RPMI7951 (cell line): ENCODE data around the gene NPBWR2. TPM values are rescaled to one million over a fixed set of nuclear protein-coding genes. Genes with fewer than 3 reads are reported as not detected.

ENCODE experiments used
- DNase-seq: peaks from one replicate; pipeline ENCODE4 v3.0.0-alpha.2; 2012; ENCODE audit warnings: low read depth
- total RNA-seq: library from RNA; depleted of rRNA; stranded (reverse); fragments of >200 nt; shearing (Covaris generic); gene quantifications from 2 replicates; pipeline ENCODE4 v1.2.3, GENCODE V29; 2014

Gene NPBWR2
- total RNA-seq, 1 experiment from 2014 or later, result not detected

DNA sequence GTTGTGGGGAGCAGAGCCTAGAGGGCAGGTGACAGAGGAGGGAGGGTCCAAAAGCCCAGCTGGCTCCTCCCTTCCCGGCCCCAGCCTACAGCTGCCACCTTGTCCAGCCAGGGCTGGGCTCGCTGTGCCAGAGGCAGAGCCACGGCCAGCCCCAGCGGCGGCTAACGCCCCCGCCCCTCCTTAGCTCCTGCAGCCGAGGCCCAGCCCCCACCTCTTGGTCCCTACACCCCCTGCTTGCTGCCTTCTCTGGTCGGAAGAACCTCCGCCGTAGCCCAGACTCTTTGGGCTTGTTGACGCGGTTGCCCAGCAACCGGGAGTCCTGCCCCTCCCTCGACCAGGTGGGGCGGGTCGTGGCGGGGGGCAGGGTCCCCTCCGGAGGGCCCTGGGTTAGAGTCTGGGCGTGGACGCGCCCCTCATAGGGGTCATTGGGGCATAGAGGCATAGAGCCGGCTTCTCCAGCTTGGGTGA lies 22.6 kb downstream of the NPBWR2 start:
- no peak for DNase-seq

DNA sequence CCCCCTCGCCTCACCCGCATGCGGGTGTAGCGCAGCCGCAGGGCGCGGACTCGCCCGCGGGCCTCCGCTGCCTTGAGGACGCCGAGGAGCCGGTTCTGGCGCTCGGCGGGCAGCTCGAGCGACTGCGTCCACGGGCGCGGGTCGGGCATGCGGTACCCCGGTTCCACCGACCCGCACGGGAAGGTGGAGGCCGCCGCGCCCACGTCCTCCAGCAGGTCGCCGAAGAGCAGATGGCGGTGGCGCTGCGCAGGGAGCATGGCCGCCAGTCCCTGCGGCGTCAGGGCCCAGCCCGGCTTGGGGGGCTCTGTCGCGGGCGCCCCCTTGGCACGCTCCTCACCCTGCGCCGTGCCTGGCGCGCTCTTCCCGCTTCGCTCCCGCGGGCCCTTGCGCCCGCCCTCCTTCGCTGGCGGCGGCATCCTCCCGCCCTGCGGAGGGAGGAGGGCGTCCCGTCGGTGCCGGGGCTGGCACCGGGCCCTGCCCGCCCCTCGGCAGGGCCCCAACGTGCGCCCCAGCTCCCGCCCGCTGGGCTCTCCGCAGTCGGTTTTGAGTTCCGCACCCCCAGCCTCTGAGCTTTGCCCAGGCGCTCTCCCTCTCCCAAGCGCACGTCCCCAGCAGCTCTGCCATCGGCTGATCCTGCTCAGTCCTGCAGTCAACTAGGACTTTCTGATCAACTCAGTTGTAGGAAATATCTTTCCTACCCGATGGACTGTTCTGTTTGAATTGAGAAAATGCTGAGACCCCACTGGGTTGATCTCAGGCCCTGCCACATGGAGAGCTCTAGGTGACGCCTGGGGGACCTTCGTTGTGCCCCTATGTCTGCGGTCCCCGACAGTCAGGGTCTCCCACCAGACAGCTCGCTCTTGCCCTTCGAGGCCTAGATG lies 23.3 kb downstream of the NPBWR2 start, which contains the start of gene LKAAEAR1:
LKAAEAR1 (minus strand) TSS at position 595 of the 881 bp plus-strand sequence; CDS start at position 416, 179 bp downstream.
- no peak for DNase-seq

DNA sequence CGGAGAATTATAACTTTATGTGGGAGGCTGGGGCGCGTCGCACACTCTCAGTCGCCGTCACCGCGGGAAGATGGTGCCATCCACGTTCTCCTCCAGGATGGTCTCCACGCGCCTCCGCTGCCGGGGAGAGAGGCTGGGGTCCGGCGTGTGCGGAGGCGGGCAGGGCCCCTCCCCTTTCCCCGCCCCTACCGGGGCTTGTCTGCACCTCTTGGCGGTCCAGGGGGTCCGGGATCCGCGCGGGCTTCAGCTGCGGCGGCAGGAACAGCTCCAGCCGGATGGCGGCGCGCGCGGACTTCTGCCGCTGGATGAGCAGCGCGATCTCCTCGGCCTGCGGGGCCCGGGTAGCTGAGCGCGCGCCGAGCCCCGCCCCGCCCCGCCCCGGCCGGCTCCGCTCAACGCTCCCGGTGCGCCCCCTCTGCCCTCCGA lies 24.0 kb downstream of the NPBWR2 start:
- DNase-seq, result peak; percentile 69

DNA sequence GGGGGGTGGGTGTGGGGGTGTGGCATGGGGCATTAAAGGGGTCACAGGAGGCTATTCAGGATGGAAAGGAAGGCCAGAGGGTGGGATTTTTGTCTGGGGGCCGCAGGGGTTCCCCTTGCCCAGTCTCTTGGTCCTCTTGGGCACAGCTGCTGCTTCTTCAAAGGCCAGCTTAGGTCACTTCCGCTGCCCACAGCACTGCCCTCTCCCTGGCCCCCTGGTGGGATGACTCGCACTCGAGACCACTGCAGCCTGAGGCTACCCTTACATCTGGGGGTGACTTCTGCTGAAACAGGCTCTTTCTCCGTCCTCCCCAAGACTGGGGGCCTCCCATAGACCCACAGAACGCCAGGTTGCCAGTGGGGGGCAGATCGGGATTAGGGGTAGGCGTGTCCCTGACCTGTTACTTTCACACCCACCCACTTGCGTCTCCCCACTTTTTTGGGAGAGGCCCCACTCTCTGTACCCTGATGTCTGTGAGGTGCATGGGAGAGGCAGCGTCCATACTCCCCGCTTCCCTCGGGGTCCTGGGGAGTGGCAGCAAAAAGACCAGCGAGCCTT lies 24.5 kb downstream of the NPBWR2 start:
- peak; percentile 27 for DNase-seq

DNA sequence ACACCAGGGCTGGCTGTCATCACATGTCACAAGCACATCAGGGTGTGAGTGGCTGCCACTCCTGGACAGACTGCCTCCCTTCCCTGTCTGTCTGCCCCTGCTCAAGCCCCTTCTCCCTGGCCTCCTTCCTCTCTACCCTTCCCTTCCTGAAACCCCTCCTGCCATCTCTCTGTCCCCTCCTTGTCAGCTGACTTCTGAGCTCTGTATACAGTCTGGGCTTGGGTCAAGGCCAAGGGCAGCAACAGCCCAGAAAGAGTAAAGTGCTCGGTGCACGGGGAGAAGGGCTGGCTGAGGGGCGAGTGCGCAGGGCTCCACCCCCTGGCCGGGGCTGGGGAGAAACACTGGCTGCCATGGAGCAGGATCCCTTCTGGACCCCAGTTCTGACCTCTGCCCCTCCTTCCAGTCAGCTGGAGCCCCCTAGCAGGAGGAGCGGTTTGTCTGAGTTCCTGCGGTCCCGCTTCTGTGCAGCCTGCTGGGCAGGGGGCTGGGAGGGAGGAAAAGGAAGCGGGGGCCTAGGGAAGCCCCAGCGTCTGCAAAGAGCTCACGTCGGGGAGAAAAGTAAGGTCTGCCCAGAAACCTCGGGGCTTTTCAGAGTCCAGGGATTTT lies 25.1 kb downstream of the NPBWR2 start:
- no peak for DNase-seq

DNA sequence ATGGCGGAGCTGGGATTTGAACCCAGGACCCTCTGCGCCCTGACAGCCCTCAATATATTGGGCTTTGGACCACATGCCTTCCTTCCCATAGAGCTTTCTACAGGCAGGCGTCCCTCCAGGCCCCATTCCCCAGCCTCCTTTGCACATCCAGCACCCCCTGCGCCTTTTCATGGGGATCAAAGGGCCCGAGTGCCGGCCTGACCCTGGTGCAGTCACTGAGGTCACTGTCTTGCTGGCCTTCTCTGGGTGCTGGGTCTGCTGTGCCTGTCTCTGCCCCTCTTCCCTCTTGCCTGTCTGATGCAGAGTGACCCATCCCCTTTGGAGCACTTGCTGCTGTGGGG lies 25.8 kb downstream of the NPBWR2 start:
- DNase-seq, result no peak

DNA sequence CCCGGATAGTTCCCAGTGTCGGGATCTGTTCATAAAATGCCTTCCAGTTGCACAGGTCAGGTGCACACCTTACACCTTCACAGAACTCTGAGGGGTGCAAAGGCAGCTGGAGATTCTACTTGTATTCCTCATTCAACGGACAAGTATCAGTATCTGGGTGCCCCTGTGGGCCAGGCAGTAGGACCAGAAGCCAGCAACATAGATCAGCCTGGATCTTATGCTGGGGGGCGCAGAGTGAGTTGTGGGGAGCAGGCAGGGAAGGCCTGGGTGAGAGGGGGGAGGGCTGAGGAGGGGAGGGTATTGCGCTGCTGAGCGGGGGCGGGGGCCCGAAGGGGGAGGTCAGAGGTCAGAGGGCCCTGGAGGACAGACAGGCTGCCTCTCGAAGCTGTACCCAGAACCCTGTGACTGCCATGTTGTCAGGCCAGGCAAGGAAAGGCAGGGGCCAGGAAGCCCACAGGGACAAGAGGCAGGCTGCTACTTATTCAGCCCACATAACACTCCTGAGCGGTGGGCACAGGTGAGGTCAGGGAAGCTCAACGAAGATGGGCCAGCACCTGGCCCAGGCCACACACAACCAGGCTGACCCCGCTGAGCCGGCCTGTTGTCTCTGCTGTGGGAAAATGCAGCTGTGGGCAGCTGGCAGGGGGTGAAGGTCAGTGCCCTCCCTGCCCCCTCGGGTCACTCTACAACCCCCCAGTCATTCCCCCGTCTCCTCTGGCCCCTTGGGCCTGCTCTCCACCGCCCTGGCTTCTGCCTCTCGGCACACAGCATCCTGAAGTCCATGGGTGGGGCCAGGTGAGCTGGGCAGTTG lies 26.3 kb downstream of the NPBWR2 start:
- no peak for DNase-seq

DNA sequence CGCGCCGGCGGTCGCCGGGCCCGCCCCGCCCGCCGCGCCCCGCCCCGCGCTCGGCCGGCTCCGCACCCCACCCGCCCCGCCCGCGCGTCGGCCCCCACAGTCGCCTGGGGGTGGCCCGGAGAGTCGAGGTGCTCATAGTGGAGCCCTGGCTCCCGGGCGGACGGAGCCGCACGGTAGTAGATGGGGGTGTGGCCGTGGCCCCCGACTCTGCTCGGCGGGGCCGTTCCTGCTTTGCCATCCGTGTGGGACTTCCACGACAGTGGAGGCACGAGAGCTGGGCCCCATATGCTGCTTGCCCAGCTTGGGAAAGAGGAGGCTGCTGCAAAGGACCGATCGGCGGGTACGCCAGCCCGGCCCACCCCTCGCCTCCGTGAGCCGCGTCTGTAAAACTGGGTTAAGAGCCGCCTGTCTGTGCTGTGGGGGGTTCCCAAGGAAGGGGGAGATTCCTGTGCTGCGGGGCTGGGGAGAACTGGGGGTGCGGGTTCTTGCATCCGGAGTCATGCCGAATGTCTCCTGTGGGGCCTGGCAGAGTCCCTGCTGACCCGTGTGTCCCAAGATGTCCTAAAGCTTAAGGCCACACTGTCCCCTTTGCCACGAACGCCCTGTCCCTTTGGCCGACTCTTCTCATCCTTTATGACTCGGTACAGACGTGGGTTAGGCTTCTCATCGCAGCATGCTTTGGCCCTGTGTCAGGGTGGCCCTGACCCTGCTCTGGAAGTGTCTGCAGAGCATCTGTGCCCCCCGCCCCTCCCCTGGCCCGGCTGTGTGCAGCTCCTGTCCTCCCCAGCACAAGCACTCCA lies 27.2 kb downstream of the NPBWR2 start, which contains the start of gene OPRL1:
OPRL1 (plus strand) TSS at position 70 of the 800 bp plus-strand sequence. CDS start 12,639 bp downstream, outside the sequence.
- no peak for DNase-seq

DNA sequence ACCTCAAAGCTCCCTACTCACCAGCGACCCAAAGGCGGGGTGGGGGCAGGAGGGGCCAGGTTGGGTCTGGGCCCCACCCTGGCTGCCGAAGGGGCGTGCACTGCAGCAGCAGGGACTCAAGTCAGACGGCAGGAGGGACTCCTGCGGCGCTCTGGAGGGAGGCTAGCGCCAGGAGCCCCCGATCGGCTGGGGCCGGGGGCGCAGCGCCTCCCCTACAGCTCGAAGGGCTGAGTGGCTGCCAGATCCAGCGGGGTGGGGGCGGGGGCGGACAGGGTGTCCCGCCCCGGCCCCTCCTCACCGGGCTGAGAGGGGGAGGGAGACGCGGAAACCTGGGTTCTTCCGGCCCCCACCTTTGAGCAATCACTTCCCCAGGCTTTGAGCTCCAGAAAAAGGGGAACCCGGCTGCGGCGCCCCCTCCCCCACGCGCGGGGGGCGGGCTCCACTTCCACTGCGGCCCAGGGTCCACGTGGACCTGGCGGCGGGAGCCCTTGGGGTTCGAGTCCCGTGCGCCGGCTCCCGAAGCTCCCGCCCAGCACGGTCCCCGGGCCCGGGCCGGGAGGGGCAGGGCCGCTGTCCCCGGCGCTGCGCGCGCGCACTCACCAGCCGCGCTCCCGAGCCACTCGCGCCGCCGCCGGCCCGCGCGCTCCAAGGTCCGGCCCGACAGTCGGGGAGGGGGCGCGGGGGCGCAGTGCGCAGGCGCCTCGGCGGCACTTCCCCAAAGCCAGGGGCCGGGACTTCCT lies 27.9 kb downstream of the NPBWR2 start, which contains the start of gene RGS19:
RGS19 (minus strand) TSS at position 246 of the 740 bp plus-strand sequence. CDS start 2,632 bp downstream, outside the sequence.
- DNase-seq, result peak; percentile 74

DNA sequence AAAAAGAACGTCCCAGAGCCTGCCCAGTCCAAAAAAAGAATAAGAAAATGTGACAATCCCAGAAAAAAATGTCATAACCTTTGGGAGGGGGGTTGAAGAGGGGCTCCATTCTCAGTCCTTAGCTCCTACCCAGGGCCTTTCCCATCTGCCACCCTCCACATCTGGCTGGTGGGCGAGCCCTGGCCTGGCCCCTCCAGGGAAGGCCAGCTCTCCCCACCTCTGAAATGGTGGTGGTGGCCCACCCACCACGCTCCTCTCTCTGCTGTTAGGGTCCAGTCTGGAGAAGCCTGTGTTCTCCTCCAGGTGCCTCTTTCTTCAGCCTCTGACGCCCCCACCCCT lies 28.5 kb downstream of the NPBWR2 start:
- DNase-seq, result no peak

DNA sequence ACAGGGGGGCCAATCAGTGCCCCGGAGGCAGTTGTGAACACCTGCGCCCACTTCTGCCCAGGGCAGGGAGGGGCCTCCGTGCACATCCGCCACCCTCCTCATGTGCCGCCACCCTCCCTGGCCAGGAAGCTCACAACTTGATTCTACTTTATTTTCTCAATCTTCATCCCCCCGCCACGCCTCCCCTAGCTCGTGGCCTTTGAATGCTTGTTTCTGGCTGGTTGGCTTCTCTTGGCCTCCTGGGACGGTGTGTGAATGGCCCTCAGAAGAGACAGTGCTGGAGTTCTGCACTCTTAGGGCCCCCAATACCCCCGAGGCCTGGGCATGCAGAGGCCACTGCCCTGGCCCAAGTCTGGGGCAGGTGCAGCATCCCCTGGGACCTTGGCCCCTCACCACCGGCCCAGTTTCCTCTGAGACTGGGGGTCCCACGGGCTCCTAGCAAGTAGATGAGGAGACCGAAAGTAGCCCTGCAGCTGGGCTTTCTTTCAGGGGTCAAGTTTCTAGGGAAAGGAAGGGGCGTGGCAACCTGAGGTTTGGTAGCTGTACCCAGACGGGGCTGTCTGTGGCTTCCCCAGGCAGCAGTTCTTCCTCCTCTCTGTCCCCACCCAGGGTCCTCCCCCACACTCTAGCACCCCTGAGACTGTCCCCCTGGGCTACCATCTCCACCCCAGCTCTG lies 29.4 kb downstream of the NPBWR2 start:
- DNase-seq, result no peak

DNA sequence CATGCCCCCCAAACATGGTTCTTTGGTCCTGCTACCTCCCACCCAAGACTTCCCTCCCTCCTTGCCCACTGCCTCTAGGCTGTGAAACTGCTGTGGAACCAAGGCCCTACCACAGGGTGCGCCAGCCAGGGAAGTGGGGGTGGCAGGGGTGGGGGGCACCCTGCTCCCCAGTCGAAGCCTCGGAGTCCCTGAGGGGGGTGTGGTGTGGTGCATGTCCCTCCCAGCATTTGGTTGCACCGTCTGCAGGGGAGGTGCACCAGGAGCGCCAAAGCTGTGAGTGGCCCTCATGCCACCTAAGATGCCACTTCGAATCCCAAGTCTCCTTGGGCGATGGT lies 29.9 kb downstream of the NPBWR2 start:
- no peak for DNase-seq

DNA sequence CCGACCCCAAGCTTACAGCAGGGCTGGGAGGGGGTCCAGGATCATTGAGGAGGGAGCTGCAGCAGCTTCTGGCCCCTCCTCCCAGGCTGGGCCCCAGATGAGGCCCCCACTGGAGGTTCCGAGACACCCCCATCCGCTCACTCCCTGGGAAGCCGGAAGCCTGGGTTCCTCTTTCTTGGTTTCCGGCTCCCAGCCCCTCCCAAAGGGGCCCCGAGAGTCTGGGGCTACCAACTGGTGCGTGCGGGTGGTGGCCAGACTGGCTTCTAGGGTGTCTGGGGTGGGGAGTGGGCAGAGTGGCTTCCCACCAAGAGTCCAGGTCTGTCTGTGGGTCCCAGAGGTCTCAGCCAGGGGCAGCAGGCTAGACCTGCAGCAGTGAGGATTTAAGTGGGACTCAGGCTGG lies 30.3 kb downstream of the NPBWR2 start:
- no peak for DNase-seq

DNA sequence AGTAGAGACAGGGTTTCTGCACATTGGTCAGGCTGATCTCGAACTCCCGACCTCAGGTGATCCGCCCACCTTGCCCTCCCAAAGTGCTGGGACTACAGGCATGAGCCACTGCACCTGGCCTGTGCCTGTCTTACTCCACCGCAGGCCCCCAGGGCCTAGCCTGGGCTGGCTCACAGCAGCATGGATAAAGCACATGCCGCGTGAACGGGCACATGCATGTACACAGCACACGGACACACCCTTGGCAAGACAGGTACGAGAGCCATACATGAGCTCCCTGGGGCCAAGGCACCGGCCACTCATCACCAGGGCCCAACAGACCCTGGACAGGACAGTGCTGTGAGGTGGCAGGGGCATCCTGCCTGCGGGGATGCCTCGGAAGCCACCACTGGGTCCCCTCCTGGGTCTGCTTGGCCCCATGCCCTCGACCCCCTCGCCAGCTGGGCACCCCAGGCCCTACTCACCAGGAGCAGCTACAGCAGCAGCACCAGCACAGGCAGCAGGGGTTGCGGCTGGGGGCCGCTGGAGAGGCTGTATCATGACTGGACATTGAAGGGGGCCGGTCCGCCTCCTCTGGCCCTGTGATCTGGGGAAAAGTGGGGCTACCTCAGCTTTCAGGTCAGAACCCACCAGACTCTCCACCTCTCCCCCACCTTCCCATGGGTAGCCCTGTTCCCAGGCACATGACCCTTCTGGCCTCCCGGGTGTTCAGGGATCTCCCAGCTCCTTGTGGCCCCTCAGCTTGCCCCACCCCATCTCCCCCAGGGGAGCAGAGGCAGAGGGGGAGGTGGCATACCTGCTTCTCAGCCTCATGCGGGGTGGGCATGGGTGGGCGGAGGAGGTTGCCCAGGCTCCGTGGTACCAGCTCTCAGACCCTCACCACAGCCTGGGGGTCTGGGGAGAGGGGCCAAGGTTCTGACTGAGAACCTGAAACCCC lies 31.0 kb downstream of the NPBWR2 start:
- DNase-seq, result no peak

DNA sequence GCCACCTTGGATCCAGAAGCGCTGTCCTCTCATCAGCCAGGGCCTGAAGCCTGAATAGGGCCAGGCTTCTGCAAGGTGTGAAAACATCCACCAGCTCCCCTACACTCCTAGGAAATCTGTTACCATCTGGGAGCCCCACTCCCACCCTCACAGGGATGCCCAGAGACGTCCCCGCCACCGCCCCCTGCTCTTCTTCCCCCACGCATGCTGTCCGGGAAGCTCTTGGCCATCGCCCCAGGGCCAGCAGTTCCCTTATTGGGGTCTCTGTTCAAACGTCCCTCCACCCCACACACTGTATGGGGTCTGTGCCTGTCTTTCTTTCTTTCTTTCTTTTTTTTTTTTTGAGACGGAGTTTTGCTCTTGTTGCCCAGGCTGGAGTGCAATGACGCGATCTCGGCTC lies 31.8 kb downstream of the NPBWR2 start:
- DNase-seq, result no peak

DNA sequence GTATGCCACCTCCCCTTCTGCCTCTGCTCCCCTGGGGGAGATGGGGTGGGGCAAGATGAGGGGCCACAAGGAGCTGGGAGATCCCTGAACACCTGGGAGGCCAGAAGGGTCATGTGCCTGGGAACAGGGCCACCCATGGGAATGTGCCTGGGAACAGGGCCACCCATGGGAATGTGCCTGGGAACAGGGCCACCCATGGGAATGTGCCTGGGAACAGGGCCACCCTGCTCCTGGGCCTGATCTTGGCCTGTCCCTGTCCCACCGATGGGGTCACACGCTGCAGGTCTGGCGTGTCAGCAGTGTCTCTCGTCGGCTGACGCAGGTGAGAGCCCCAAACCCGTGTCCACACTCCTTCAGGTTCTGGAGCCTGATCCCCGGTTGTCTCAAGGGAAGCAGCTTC lies 32.4 kb downstream of the NPBWR2 start:
- no peak for DNase-seq

DNA sequence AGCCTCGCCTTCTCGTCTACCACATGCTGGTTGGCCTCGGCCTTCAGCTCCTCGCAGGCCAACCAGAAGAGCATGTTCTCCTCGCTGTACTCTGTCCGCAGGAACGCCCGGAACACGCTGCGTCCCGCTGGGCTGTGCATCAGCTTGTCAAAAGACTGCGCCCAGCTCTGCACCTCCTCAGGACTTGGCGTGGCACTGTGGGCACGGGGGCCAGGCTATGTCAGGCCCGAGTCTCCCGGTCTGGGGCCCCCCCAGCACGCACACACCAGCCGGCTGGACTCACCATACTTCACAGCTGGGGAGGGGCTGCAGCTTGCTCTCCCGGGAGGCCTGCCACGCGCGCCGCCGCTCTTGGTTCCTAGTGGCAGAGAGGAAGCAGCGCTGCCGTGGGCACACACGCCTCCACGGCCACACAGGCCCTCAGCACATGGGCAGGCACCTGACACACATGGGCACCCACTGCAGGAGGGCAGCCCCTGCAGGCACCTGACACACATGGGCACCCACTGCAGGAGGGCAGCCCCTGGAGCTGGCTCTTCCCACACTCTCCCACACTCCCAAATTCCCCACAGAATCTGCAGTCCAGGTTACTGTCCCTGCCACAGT lies 33.1 kb downstream of the NPBWR2 start:
- no peak for DNase-seq

DNA sequence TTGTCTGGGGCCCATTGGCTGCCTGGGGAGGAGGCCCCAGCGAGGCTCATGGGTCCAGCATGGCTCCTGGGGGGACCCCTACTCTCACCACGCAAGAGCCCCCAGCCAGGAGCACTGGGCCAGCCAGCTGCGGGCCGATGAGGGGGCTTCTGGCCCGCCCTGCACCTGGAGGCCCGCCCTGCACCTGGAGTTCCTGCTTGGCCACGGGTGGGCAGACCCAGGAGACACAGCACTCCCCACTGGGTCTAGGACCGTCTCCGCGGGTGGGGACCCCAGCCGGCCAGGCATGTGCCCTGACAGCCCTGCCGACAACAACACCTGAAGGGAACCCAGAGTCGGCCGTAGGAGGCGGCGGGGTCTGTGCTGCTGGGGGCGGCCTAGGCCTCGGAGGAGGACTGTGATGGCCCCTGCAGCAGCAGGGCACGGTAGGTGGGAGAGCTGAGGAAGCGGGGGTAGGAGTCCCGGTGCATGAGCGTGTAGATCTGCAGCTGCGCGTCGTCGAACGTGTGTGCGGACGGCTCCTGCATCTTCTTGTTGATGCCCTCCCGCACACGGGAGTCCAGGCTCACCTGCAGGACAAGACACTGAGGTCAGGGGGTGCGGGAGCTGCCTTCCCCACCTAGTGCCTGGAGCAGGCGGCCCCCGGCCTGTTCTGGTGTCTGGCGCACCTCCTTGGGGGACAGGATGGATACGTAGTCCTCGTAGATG lies 33.7 kb downstream of the NPBWR2 start:
- DNase-seq, result no peak
